Vagina (tissue), 2 donors: ENCODE measurements around the gene C1orf87.

Source experiments
- POLR2A ChIP-seq, 2 donors: fragments of 450-650 bp; IDR thresholded peaks; one replicate each; pipeline ENCODE4 v1.6.1; 2017; ENCODE audit warnings: antibody characterized with exemption in 2 of 2, mild to moderate bottlenecking in 2 of 2, moderate library complexity in 2 of 2
- POLR2AphosphoS5 ChIP-seq, 2 donors: sonication (generic); formaldehyde crosslinking; IDR thresholded peaks; one replicate each; pipeline ENCODE4 v1.9.0; 2017; ENCODE audit warnings: antibody characterized with exemption in 2 of 2, mild to moderate bottlenecking in 2 of 2, low read depth in 1 of 2; ENCODE audit not compliant: insufficient read depth in 1 of 2
- TF ChIP-seq, protein P1 (sequence below), 3 experiments: fragments of 450-650 bp in 2 of 3; fragments of 200-600 bp in 1 of 3; sonication (generic) in 1 of 3; IDR thresholded peaks; one replicate each; pipeline ENCODE4 v1.5.1; 2017 to 2019; ENCODE audit warnings: antibody characterized with exemption in 3 of 3, mild to moderate bottlenecking in 2 of 3, moderate library complexity in 2 of 3

GRCh38 chr1:59948990-59949389, 124.6 kb downstream of the C1orf87 start:
- TF ChIP-seq, protein P1, sequence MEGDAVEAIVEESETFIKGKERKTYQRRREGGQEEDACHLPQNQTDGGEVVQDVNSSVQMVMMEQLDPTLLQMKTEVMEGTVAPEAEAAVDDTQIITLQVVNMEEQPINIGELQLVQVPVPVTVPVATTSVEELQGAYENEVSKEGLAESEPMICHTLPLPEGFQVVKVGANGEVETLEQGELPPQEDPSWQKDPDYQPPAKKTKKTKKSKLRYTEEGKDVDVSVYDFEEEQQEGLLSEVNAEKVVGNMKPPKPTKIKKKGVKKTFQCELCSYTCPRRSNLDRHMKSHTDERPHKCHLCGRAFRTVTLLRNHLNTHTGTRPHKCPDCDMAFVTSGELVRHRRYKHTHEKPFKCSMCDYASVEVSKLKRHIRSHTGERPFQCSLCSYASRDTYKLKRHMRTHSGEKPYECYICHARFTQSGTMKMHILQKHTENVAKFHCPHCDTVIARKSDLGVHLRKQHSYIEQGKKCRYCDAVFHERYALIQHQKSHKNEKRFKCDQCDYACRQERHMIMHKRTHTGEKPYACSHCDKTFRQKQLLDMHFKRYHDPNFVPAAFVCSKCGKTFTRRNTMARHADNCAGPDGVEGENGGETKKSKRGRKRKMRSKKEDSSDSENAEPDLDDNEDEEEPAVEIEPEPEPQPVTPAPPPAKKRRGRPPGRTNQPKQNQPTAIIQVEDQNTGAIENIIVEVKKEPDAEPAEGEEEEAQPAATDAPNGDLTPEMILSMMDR (IDR thresholded peaks at IDR 0.05): no peak
- TF ChIP-seq POLR2A (IDR thresholded peaks at IDR 0.05) (no peak), POLR2AphosphoS5 (IDR thresholded peaks at IDR 0.05; ENCODE audit: insufficient read depth in 1 of 2, low read depth in 1 of 2) (no peak)
